Liver (tissue), 3 donors: Measurements from ENCODE around the gene SERPINA5.

Source experiments
- JUND ChIP-seq, 2 donors: IDR thresholded peaks; 2 replicates each; pipeline ENCODE4 v1.6.1; 2016; ENCODE audit warnings: antibody characterized with exemption in 2 of 2
- RAD21 ChIP-seq, 2 donors: IDR thresholded peaks; 2 replicates each; pipeline ENCODE4 v1.6.1; 2016; ENCODE audit warnings: antibody characterized with exemption in 2 of 2, mild to moderate bottlenecking in 2 of 2
- TAF1 ChIP-seq: conservative IDR thresholded peaks from 2 replicates; pipeline ENCODE4 v1.6.1; 2016; ENCODE audit warnings: antibody characterized with exemption, mild to moderate bottlenecking
- YY1 ChIP-seq: IDR thresholded peaks from 2 replicates; pipeline ENCODE4 v1.6.1; 2016; ENCODE audit warnings: antibody characterized with exemption, mild to moderate bottlenecking
- TF ChIP-seq, protein P1 (sequence below): fragments of 150-350 bp; IDR thresholded peaks from 2 replicates; pipeline ENCODE4 v1.5.1; 2017; ENCODE audit warnings: improper control_type of control experiment, low read depth, low read length; ENCODE audit not compliant: missing input control
- TF ChIP-seq, protein P2 (sequence below): IDR thresholded peaks from 2 replicates; pipeline ENCODE4 v1.6.1; 2016; ENCODE audit warnings: antibody characterized with exemption
- TF ChIP-seq, protein P3 (sequence below): IDR thresholded peaks from 2 replicates; pipeline ENCODE4 v1.6.1; 2016; ENCODE audit warnings: antibody characterized with exemption
- TF ChIP-seq, protein P4 (sequence below): IDR thresholded peaks from 2 replicates; pipeline ENCODE4 v1.6.1; 2016; ENCODE audit warnings: antibody characterized with exemption
- donor health status: healthy.
- donor health status: healthy.

DNA sequence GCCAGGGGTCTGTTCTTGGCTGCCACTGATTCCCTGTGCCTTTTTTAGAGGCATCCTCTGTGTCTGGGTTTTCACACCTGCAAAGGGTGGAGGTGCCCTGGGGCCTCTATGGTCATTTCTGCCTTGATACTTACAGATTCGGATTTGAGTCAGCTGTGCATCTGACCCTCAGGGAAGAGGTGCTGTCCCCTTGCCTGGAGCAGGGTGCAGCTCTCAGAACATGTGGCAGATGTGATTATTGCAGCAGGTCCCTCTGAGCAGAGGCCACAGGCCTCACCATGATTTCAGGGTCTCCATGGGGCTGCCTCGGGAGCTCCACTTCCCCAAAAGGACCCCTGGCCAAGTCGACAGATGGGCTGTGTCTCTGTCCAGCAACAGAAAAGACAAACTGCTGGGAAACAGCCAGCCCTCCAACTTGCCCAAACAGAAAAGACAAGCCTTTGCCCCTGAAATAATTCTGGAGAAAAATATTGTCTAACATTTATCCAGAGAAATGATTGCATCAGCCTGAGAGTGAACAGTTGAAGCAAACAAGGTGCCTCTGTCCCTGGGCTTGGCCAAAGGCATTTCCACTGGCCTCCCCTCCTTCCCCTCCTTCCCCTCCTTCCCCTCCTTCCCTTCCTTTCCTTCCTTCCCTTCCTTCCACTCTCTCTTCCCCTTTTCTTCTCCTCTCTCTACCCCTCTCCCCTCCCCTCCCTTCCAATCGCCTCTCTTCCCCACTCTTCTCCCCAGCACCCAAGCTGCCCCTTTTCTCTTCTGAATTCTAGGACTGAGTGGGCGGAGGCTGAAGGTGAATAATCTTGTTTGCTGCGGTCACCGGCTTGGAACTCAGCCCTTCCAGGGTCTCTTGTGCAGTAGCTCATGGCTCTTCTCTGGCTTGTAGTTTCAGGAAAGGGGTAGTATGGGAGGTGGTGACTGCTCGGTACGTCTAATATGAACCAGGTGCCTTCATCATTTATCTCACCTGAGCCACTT lies 31.6 kb downstream of the SERPINA5 start:
- no peak for TF ChIP-seq YY1
- TF ChIP-seq, protein P1, sequence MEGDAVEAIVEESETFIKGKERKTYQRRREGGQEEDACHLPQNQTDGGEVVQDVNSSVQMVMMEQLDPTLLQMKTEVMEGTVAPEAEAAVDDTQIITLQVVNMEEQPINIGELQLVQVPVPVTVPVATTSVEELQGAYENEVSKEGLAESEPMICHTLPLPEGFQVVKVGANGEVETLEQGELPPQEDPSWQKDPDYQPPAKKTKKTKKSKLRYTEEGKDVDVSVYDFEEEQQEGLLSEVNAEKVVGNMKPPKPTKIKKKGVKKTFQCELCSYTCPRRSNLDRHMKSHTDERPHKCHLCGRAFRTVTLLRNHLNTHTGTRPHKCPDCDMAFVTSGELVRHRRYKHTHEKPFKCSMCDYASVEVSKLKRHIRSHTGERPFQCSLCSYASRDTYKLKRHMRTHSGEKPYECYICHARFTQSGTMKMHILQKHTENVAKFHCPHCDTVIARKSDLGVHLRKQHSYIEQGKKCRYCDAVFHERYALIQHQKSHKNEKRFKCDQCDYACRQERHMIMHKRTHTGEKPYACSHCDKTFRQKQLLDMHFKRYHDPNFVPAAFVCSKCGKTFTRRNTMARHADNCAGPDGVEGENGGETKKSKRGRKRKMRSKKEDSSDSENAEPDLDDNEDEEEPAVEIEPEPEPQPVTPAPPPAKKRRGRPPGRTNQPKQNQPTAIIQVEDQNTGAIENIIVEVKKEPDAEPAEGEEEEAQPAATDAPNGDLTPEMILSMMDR: no peak
- TF ChIP-seq, protein P2, sequence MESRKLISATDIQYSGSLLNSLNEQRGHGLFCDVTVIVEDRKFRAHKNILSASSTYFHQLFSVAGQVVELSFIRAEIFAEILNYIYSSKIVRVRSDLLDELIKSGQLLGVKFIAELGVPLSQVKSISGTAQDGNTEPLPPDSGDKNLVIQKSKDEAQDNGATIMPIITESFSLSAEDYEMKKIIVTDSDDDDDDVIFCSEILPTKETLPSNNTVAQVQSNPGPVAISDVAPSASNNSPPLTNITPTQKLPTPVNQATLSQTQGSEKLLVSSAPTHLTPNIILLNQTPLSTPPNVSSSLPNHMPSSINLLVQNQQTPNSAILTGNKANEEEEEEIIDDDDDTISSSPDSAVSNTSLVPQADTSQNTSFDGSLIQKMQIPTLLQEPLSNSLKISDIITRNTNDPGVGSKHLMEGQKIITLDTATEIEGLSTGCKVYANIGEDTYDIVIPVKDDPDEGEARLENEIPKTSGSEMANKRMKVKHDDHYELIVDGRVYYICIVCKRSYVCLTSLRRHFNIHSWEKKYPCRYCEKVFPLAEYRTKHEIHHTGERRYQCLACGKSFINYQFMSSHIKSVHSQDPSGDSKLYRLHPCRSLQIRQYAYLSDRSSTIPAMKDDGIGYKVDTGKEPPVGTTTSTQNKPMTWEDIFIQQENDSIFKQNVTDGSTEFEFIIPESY: no peak
- TF ChIP-seq RAD21 (IDR thresholded peaks at IDR 0.05): no peak
- TF ChIP-seq, protein P3, sequence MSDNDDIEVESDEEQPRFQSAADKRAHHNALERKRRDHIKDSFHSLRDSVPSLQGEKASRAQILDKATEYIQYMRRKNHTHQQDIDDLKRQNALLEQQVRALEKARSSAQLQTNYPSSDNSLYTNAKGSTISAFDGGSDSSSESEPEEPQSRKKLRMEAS: no peak
- TF ChIP-seq TAF1: peak; percentile 27
- TF ChIP-seq, protein P4, sequence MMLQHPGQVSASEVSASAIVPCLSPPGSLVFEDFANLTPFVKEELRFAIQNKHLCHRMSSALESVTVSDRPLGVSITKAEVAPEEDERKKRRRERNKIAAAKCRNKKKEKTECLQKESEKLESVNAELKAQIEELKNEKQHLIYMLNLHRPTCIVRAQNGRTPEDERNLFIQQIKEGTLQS: peak; percentile 35
- peak in 1 of 2 donors; percentile 12 for TF ChIP-seq JUND (IDR thresholded peaks at IDR 0.05)
